Epithelial cell of proximal tubule (primary cell): ENCODE measurements around the gene HAO1. TPM values are rescaled to one million over a fixed set of nuclear protein-coding genes. Genes with fewer than 3 reads are reported as not detected.
"Not testable (repeated sequence)": the region's sequence is repeated elsewhere in the genome, so short reads cannot be mapped to it uniquely, and the experiment has no call there.

ENCODE experiments used
- DNase-seq: peaks from one replicate; pipeline ENCODE4 v3.0.0-alpha.2; 2011; ENCODE audit warnings: low read depth
- H3K4me3 ChIP-seq: 2 replicates; pipeline ENCODE4 v1.5.1; 2011; ENCODE audit warnings: low read depth, mild to moderate bottlenecking, low read length
- CTCF ChIP-seq: conservative IDR thresholded peaks from 2 replicates; pipeline ENCODE4 v1.5.1; 2012; ENCODE audit warnings: low read depth, mild to moderate bottlenecking, low read length
- total RNA-seq: library from RNA; depleted of rRNA; stranded (reverse); fragments of >200 nt; gene quantifications from 2 replicates; pipeline ENCODE4 v1.2.3, GENCODE V29; 2015

HAO1 gene
- total RNA-seq, 1 donor from 2014 or later = not detected

DNA sequence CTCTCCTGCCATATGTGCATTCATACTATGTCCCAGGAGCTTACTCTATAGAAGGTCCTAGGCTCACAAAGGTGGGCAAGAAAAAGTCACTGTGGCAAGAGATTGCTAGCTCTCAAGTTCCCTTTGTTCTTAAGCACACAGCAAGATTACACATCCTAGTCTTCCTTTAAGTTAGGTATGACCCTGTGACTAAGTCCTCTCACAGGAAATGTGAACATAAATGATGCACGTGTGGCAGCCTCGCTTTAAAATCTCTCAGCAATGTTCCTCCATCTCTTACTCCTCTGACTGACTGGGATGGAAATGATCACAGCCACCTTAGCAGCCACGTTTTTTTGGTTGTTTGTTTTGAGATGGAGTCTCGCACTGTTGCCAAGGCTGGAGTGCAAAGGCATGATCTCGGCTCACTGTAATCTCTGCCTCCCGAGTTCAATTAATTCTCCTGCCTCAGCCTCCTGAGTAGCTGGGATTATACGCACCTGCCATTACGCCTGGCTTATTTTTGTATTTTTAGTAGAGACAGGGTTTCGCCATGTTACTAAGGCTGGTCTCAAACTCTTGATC, 35.7 kb upstream of the HAO1 start:
- no peak for TF ChIP-seq CTCF
- no peak overlapping the region for H3K4me3 ChIP-seq
- DNase-seq = no peak

DNA sequence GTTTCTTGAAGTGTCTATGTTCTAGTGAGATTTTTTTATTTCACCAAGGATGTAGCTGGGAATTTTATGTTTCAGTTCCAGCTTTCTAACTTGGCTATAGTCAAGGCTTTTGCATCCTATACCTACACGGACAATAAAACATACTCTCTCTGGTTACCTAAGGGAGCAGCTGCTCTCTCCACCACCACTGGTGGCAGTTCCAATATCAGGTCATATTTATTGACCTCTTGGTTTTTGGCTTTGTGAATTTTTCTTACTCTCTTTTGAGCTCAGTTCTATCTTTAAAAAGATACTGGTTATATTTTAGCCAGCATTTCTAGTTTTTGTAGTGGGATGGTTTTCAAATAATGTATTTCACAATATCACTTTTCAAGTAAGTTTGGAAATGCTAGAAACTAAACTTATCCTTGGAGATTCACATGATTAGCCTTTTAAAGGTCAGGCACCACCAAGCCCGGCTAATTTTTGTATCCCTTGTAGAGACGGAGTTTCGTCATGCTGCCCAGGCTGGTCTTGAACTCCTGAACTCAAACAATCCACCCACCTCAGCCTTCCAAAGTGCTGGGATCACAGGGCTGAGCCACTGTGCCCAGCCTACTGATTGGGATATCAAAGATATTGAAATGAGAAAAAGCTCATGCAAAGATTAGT, 34.7 kb upstream of the HAO1 start:
- DNase-seq = no peak
- H3K4me3 ChIP-seq = no peak overlapping the region
- TF ChIP-seq CTCF = no peak

DNA sequence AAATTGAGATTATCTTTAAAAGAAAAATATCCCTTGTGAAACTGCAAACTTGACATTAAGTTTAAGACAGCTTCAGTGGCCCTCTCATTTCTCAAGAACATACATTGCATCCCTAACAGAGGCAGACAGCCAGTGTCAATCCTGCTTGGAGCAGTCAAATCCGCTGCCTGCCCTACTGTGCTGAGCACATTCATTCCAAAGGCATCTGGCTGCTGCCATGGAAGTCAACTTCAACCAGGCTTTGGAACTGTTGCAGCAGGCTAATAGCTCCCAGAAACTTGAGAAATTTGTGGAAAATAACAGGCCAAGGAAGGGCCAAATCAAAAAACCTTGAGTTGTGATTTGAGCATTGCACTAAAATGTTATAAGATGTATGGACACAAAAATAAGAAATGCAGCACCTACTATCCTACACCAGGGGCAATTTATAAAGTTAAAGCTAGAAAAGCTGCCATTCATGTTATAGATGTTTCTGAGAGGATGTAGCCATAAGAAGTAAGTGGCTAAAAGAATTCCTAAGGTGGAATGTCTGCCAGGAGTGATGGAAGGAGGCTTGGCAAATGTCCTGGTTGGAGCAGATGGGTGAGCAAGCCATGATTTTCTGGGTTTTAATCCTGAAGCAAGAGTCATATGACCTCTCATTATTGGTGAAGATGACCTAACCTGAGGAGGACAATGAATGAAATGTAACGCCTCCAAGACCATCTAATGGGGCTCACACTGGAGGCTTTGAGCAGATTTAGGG, 31.4 kb upstream of the HAO1 start:
- DNase-seq = no peak
- no peak for TF ChIP-seq CTCF
- no peak overlapping the region for H3K4me3 ChIP-seq

- no peak overlapping the region for H3K4me3 ChIP-seq
- TF ChIP-seq CTCF = no peak
- no peak for DNase-seq
Measured at GRCh38 chr20:7967199-7967844, 27.1 kb upstream of the HAO1 start.

GRCh38 chr20:7966176-7966575, 25.9 kb upstream of the HAO1 start:
- no peak for DNase-seq
- no peak overlapping the region for H3K4me3 ChIP-seq
- TF ChIP-seq CTCF = no peak

GRCh38 chr20:7959484-7959883, 19.2 kb upstream of the HAO1 start:
- no peak overlapping the region for H3K4me3 ChIP-seq
- no peak for DNase-seq
- TF ChIP-seq CTCF = no peak

DNA sequence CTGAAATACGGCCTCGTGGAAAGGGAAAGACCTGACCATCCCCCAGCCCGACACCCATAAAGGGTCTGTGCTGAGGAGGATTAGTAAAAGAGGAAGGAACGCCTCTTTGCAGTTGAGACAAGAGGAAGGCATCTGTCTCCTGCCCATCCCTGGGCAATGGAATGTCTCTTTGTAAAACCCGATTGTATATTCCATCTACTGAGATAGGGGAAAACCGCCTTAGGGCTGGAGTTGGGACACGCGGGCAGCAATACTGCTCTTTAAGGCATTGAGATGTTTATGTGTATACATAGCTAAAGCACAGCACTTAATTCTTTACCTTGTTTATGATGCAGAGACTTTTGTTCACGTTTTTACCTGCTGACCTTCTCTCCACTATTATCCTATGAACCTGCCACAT, 16.3 kb upstream of the HAO1 start:
- not testable (repeated sequence) for H3K4me3 ChIP-seq, DNase-seq
